ENCODE measurements around the gene GPR39.

- no peak for TF ChIP-seq EP300 (IDR thresholded peaks at IDR 0.05)
- TF ChIP-seq, protein P1, sequence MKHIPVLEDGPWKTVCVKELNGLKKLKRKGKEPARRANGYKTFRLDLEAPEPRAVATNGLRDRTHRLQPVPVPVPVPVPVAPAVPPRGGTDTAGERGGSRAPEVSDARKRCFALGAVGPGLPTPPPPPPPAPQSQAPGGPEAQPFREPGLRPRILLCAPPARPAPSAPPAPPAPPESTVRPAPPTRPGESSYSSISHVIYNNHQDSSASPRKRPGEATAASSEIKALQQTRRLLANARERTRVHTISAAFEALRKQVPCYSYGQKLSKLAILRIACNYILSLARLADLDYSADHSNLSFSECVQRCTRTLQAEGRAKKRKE (CRISPR knock-in tag; IDR thresholded peaks at IDR 0.05; ENCODE audit: low read depth): no peak
- TF ChIP-seq, protein P2, sequence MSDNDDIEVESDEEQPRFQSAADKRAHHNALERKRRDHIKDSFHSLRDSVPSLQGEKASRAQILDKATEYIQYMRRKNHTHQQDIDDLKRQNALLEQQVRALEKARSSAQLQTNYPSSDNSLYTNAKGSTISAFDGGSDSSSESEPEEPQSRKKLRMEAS (IDR thresholded peaks at IDR 0.05): no peak
Observed at GRCh38 chr2:132426656-132427055, 10.1 kb downstream of the GPR39 start.

Measured in A549 (cell line).